ENCODE data around the gene AK1. TPM values are rescaled to one million over a fixed set of nuclear protein-coding genes. Genes with fewer than 3 reads are reported as not detected.

Gene AK1
- 21.7 and 40.3 TPM in 2 replicates for total RNA-seq

GRCh38 chr9:127877566-127877998 lies at the start of gene AK1:
AK1 (minus strand) TSS chr9:127877675; CDS start chr9:127874617, 3,058 bp downstream.

GRCh38 chr9:127916720-127917581 lies 39.5 kb upstream of the AK1 start, which contains the start of gene ST6GALNAC4:
ST6GALNAC4 (minus strand) TSS chr9:127917041; CDS start chr9:127916419, 622 bp downstream.

GRCh38 chr9:127899128-127899943 lies 21.9 kb upstream of the AK1 start, which contains the start of gene ST6GALNAC6:
ST6GALNAC6 (minus strand) TSS chr9:127899603; CDS start chr9:127897981, 1,622 bp downstream.

DNA sequence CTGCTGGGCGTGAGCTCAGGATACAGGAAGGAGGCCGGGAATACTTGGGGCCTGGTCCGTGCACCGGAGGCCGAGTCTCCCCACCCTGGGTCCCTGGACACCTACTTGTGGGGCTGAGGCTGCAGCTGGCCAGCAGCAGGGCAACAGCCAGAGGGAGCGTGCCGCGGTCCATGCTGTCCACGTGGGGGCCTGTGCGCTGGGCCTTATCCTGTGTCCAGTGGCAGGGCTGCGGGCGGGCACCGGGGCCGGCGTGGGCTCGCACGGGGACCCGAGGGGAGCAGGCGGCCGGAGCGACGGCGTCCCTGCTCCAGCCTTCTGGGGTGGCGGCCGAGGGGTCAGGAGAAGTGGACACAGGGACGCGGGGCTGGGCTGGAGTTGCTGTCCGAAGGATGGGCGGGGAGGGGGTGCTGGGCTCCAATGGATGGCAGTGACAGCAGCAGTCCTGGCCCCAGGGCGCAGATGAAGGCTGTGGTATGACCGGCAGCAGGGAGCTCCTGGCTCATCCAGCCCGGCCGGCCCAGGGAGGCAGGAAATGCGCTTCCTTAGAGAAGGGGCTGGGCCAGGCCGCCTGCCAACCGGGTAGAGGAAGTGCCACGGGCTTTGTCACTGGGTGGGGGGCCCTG lies 23.2 kb downstream of the AK1 start, which contains the start of gene ENG:
Gene ENG (minus strand): TSS at position 475 of the 623 bp plus-strand sequence. CDS start 303 bp downstream, at position 172.

Other genes starting within 250 kb of the AK1 start
- 0.28 TPM in 1 of 2 replicates, not detected in the other for gene CFAP157, start 170.7 kb downstream of the AK1 start, total RNA-seq
- gene PTRH1, start 162.0 kb downstream of the AK1 start, total RNA-seq = 17.8 and 32.0 TPM in 2 replicates
- under 0.01 TPM in 1 of 2 replicates, not detected in the other for gene TTC16, start 161.6 kb downstream of the AK1 start, total RNA-seq
- 2.3 and 3.8 TPM in 2 replicates for gene TOR2A, start 142.4 kb downstream of the AK1 start, total RNA-seq
- 0.19 and 0.85 TPM in 2 replicates for gene SH2D3C, start 99.0 kb downstream of the AK1 start, total RNA-seq
- 36.4 and 37.4 TPM in 2 replicates for gene CDK9, start 91.6 kb downstream of the AK1 start, total RNA-seq
- gene FPGS, start 74.8 kb downstream of the AK1 start, total RNA-seq = 41.4 and 50.2 TPM in 2 replicates
- 24.2 and 34.3 TPM in 2 replicates for gene ENG, start 23.0 kb downstream of the AK1 start, total RNA-seq
- gene ST6GALNAC6, start 21.9 kb upstream of the AK1 start, total RNA-seq = 33.7 and 51.0 TPM in 2 replicates
- gene ST6GALNAC4, start 39.4 kb upstream of the AK1 start, total RNA-seq = 33.3 and 51.4 TPM in 2 replicates
- gene PIP5KL1, start 53.1 kb upstream of the AK1 start, total RNA-seq = 0.77 and 2.0 TPM in 2 replicates
- gene DPM2, start 60.2 kb upstream of the AK1 start, total RNA-seq = 7.9 and 10.0 TPM in 2 replicates
- 2.5 and 7.3 TPM in 2 replicates for gene EEIG1, start 103.3 kb upstream of the AK1 start, total RNA-seq
- 11.8 and 14.0 TPM in 2 replicates for gene NAIF1, start 189.6 kb upstream of the AK1 start, total RNA-seq
- gene SLC25A25, start 190.6 kb upstream of the AK1 start, total RNA-seq = 12.1 and 19.4 TPM in 2 replicates

Data from regular cardiac myocyte (primary cell).